HG02981 (cell line): Measurements from ENCODE around the gene TRMU.

Source experiments
- ATAC-seq: cut with Tn5 transposase; IDR thresholded peaks from one replicate; pipeline ENCODE4 v1.9.1; 2021; ENCODE audit warnings: mild to moderate bottlenecking, moderate library complexity; ENCODE audit not compliant: unreplicated experiment

TRMU gene

GRCh38 chr22:46405901-46406300, 70.4 kb downstream of the TRMU start:
- ATAC-seq: no peak

DNA sequence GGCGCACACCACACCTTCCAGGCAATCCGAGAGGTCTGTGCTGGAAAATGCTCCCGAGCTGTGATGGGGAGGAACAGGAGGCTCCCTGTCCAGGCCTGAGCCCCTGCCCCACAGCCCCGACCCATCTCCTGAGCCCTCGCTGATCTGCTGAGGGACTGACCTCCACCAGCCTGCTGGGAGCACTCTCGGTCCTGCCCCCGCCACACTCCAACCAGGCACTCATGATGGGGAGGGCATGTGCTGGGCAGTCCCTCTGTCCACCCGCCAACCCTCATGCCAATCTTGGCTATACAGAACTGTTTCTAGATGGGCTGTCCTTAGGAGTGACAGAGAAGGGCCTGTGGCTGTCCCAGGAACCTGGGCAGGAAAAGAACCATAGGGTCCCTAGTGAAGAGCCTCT, 70.8 kb downstream of the TRMU start:
- ATAC-seq: no peak

GRCh38 chr22:46406791-46407190, 71.3 kb downstream of the TRMU start:
- no peak for ATAC-seq
